HG03039 (cell line): Measurements from ENCODE around the gene TMEM82.

Source experiments
- ATAC-seq: cut with Tn5 transposase; IDR thresholded peaks from one replicate; pipeline ENCODE4 v1.9.1; 2021; ENCODE audit warnings: mild to moderate bottlenecking, moderate library complexity; ENCODE audit not compliant: unreplicated experiment

Gene TMEM82

GRCh38 chr1:15734901-15735300, 7.4 kb upstream of the TMEM82 start:
- no peak for ATAC-seq

DNA sequence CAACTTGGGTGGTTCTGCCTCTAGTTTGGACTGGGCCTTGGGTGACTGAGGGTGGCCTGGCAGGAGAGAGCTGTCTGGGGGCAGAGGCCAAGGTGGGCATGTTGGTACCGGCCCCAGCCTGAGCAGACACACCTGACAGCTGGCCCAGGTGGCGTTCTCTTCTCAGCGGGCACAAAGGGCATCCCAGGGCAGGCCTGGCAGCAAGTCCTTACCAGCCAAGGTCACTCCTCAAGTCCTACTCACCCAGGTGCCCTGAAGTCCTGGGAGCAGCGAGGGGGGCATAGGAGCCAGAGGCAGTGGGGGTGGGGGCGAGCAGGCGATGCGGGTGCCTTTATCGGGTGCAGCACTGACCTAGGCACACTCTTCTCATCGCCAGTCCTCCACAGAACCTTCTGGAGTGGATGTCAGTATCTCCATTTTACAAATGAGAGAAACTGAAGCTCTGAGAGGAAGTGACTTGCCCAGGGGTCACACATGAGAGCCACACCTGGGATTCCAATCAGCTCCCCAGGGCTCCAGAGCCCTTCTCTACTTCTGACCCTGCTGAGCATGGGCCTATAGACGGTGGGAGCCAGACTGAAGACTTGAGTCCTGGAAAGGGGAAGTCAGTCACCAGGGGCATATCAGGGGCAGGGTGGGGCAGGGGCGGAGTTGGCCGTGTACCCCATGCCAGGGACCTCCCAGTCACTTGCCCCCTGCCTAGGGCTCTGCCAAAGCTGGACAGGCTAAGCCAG, 6.8 kb upstream of the TMEM82 start:
- ATAC-seq: no peak

DNA sequence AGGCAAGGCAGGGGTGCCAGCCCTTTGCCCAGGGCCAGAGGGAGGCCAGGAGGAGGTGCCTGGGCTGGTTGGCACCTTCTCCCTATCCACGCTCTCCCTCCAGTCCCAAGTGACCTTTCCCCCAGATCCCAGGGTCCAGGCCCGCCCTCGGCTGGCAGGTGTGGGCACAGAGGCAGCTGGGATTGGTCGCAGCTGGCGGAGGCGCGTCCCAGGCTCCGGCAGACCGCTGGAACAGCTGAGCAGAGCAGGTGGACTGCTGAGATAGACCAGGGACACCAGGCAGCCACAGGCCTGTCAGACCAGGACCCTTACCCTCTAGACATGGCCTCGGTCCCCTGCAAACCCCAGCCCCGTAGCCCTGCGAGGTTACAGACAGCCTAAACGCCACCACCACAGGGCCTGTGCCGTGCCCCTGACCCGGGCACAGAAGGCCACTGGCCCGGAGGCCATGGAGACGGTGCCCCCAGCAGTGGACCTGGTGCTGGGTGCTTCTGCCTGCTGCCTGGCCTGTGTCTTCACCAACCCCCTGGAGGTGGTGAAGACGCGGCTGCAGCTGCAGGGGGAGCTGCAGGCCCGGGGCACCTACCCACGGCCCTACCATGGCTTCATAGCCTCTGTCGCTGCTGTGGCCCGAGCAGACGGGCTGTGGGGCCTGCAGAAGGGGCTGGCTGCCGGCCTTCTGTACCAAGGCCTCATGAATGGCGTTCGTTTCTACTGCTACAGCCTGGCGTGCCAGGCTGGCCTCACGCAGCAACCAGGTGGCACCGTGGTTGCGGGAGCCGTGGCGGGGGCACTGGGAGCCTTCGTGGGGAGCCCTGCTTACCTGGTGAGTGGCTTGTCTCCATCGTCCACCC, 6.0 kb upstream of the TMEM82 start, which contains the start of gene SLC25A34:
Gene SLC25A34, plus strand, starts transcription at position 221 of the 854 bp plus-strand sequence. Its CDS starts 228 bp downstream, at position 449.
- ATAC-seq: no peak

DNA sequence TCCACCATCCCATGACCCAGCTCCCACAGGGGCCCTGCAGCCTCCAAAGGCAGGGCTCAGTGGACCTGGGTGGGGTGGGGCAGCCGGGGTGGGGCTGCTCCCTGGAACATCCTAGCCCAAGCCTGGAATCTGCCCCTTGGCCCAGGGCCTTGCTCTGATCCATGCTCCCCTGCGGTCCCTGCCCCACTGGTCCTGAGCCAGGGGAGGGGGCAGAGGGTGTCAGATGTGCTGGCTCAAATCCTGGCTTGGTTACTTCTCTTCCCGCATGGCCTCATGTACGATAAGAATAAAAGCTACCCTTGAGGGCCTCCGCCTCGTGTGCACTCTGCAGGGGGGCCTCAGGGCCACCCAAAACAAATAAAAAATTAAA, 5.4 kb upstream of the TMEM82 start:
- ATAC-seq: no peak

DNA sequence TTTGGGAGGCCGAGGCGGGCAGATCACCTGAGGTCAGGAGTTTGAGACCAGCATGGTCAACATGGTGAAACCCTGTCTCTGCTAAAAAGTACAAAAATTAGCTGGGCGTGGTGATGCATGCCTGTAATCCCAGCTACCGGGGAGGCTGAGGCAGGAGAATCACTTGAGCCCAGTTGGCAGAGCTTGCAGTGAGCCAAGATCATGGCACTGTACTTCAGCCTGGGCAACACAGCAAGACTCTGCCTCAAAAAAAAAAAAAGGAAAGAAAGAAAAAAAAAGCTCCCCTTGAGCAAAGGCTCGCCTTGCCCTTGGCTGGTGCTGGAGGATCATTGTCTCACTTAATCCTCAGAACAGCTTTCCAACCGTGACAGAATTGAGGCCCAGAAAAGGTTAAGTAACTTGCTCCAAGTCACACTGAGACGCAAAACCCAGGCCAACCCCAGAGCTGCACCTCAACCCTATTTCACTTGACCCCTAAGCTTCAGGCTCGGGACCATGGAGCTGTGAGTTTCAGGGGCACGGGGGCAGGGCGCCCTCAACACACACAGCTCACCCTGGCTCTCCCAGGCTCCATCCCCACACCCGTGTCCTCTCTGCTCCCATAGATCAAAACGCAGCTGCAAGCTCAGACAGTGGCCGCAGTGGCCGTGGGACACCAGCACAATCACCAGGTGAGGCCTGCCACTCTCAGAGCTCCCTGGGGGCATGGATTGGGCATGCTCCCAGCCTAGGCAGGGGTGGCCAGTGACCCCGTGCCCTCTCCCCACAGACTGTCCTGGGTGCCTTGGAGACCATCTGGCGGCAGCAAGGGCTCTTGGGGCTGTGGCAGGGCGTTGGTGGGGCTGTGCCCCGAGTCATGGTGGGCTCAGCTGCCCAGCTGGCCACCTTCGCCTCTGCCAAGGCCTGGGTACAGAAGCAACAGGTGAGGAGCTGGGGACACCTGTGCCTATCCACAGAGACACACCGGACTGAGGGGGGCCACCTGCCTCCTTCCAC, 4.7 kb upstream of the TMEM82 start:
- ATAC-seq: no peak

DNA sequence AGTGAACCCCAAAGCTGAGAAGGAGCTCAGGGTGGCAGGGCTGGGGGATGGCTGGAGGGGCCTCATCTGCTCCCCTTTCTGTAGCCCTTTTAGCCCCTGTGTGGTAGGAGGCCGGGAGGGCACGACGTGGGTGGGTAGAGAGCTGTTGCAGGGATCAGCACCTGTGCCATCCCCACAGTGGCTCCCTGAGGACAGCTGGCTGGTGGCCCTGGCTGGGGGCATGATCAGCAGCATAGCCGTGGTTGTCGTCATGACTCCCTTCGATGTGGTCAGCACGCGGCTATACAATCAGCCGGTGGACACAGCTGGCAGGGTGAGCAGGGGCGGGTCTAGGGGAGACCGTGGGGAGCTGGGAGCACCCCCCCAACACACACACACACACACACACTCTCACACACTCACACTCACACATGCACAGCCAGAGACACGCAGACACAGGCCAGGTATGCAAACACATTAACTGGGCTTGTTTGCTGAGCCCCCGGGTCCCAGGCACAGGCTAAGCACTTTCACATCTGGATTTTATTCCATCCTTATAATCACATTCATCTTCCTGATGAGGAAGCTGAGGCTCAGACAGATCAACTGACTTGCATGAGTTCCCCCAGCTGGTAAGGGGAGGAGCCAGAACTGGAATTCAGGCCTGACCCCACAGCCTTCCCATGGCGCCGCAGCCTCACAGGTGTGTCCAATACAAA, 3.7 kb upstream of the TMEM82 start:
- ATAC-seq: no peak

- no peak for ATAC-seq
These were observed 3.0 kb upstream of the TMEM82 start for GRCh38 chr1:15739259-15739658.

DNA sequence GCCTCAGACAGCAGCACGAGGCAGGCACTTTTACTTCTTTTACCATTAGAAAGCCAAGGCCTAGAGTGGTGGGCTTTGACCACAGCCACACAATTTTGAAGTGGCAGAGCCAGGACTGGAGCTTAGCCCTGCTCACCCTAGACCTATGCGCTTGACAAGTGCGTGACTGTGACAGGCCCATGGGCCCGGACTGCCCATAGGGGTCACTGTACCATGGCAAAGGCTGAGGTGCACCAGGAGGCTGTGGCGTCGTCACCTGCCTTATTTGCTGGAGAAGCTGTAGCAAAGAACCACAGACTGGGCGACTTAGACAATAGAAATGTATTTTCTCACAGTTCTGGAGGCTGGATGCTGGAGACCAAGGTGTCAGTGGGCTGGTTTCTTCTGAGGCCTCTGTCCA, 2.6 kb upstream of the TMEM82 start:
- ATAC-seq: no peak

DNA sequence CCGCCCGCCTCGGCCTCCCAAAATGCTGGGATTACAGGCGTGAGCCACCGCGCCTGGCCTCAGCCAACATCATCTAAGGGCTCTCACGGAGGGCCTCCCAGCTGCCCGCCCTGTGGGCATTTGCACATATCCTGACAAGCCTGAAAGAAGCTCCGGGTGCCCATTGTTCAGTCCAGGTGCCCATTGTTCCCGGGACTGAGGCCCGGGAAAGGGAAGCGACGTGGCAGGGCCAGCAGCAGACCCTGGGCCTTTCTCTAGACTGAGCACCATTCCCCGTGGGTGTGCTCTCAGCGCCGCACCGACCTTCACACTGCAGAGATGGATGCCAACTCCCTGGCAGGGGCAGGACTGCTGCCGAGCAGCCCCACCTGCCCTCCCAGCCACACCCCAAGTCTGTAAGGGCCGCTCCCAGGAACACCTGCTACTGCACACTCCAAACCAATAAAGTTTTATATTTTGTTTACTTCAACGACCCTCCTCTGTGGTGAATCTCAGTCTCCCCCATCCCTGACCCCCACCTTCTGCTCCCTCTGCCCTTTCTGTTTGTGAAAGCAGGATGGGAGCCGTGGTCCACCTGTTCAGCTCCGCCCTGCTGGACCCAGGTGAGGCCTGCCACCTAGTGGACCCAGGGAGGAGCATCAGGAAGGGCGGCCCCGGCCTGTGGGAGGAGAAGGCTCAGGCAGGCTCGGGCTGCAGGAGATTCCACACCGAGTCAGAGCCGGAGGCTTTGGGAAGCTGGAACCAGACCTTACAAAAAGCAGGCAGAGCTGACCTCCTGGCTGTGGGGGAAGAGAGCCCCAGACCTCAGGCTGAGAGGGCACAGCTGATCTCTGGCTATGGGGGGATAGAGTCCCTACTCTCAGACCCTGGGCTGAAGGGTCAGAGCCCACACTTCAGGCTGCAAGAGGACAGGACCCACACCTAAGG, 1.1 kb upstream of the TMEM82 start:
- no peak for ATAC-seq

DNA sequence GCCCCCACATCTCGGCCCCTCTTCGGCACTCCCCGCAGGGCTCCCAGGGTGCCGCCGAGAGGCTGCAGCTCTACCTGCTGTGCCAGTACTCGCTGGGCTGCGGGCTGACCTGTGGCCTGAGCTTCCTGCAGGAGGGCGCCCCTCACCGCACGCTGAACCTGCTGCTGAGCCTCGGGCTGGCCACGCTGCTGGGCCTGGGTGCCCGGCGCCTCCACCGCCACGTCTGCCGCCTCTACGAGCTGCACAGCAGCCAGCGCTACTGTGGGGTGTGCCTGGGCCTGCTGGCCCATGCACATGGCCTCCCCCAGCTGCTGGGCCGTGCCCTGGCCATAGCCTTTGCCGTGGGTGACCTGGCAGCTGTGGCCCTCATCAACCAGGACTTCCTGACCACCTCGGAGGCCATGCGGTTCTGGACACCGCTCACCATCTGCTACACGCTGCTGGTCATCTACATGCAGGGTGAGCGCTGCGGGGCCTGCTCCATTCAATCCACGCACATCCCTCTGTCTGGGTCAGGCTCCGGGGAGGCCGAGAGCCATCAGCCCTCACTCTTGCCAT, 1.9 kb downstream of the TMEM82 start:
- ATAC-seq: no peak

GRCh38 chr1:15747378-15747777, 5.1 kb downstream of the TMEM82 start:
- no peak for ATAC-seq

- ATAC-seq: no peak
These were observed 6.0 kb downstream of the TMEM82 start for GRCh38 chr1:15748264-15748663.

GRCh38 chr1:15748690-15749398, 6.5 kb downstream of the TMEM82 start:
- no peak for ATAC-seq

DNA sequence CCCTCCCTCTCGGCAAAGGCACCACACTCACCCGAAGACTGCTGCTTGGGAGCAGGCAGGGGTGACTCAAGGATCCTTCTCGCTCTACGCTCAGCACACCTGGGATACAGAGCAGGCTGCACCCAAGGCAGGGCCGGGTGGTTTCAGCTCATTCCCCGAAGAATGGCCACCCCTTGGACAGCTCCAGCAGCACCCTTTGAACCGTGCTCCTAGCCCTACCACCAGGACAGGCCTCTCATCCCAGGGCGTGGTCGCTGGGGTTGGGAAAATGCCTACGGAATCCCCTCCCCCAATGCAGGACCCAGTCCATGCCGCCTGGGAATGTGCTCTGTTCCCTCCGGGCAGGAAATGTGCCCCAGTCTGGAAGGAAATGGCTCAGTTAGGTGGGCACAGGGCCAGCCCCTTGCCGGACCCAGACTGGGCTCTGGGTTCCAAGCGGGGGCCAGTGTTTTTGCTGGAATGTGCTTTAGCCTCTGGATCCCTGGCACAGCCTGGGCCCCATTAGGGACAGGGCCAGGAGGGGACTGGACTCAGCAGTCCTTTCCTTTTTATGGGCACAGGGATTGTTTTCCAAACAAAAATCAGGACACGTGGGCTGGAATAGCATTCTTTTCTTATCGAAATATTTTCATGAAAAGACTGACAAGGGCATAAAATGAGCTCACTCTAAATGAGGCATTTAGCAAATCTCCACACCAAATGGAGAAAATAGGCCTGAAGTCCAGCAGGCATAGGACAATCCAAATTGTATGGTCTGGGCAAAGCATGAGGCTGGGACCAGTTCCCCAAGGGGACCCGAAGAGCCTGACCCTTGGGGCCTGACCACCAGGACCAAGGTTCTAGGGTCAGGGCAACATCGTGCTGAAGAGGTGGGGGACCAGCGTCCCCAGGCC, 7.3 kb downstream of the TMEM82 start:
- no peak for ATAC-seq

DNA sequence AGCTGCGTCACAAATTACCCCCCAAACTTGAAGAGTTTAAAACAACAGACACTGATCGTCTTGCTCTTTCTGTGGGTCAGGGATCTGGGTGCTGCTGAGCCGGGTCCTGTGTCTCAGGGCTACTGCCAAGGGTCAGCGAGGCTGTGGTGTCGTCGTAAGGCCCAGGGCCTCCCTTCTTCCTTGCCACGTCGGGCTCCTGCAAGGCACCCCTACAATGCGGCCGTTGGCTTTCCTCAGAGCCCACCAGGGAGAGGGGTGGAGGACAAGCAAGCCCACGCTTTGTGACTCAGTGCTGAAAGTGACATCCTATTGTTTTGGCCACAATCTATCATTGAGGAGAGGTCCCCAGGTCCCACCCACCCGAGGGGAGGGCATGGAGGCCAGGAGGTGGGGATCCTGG, 8.6 kb downstream of the TMEM82 start:
- ATAC-seq: no peak

GRCh38 chr1:15751717-15752116, 9.4 kb downstream of the TMEM82 start:
- ATAC-seq: no peak

GRCh38 chr1:15753776-15754175, 11.5 kb downstream of the TMEM82 start:
- no peak for ATAC-seq
